Endothelial cell of umbilical vein (primary cell): Measurements from ENCODE around the gene TVP23A. TPM values are rescaled to one million over a fixed set of nuclear protein-coding genes. Genes with fewer than 3 reads are reported as not detected.

Experiments used
- BruUV-seq: library from RNA; stranded (reverse); fragments of 400-500 nt; replicated peaks from 2 replicates; lab custom pipeline; 2021; lab: Mats Ljungman, UMichigan
- CTCF ChIA-PET: fragments of 300-600, 350-600 bp; sonication (Branson Sonifier 250); formaldehyde crosslinking; loops from one replicate; lab custom pipeline; 2021; ENCODE audit warnings: antibody characterized with exemption, inconsistent platforms; lab: Charles Lee
- POLR2A ChIA-PET: fragments of 300-600, 350-600 bp; sonication (Branson Sonifier 250); formaldehyde crosslinking; loops from one replicate; lab custom pipeline; 2021; ENCODE audit warnings: antibody characterized with exemption, inconsistent platforms; lab: Charles Lee
- DNase-seq: peaks from one replicate; pipeline ENCODE4 v3.0.0-alpha.2; 2011; ENCODE audit warnings: low read depth, low spot score
- FAIRE-seq: peaks from 2 replicates; lab custom pipeline; 2011; peaks lifted over from hg19 to GRCh38; lab: Jason Lieb, UNC
- H2AFZ ChIP-seq: 2 replicates; pipeline ENCODE4 v1.6.0; 2012; ENCODE audit warnings: low read depth, low read length, control low read depth, inconsistent platforms
- H3K27ac ChIP-seq: 2 replicates; pipeline ENCODE4 v1.5.1; 2011; ENCODE audit warnings: low read depth, mild to moderate bottlenecking, control low read depth, low read length, moderate library complexity; ENCODE audit not compliant: insufficient read depth
- H3K27me3 ChIP-seq, 2 experiments: 2 replicates each; pipeline versions ENCODE4 v1.6.0 to v1.6.1; 2011; ENCODE audit warnings: low read length in 2 of 2, mixed read lengths in 1 of 2; ENCODE audit not compliant: control insufficient read depth in 2 of 2, insufficient read depth in 2 of 2
- H3K36me3 ChIP-seq, 2 experiments: 2 replicates in 1 of 2; 3 replicates in 1 of 2; pipeline ENCODE4 v1.5.1; 2011; ENCODE audit warnings: low read length in 2 of 2, mild to moderate bottlenecking in 1 of 2, moderate library complexity in 1 of 2; ENCODE audit not compliant: control insufficient read depth in 2 of 2, insufficient read depth in 2 of 2; ENCODE audit errors: extremely low read depth in 1 of 2
- H3K4me1 ChIP-seq: 3 replicates; pipeline ENCODE4 v1.5.1; 2011; ENCODE audit warnings: mild to moderate bottlenecking, low read length; ENCODE audit not compliant: control insufficient read depth, insufficient read depth; ENCODE audit errors: extremely low read depth
- H3K4me2 ChIP-seq: 2 replicates; pipeline ENCODE4 v1.6.1; 2011; ENCODE audit warnings: low read length, control low read depth, mixed read lengths; ENCODE audit not compliant: insufficient read depth
- H3K4me3 ChIP-seq, 3 experiments: fragments of 200-600 bp in 1 of 3; sonication (generic), shearing (Covaris generic) in 1 of 3; replicated peaks in 1 of 3; 2 replicates each; pipeline ENCODE4 v1.5.1; 2011 to 2016; ENCODE audit warnings: control low read depth in 3 of 3, low read length in 3 of 3, mild to moderate bottlenecking in 2 of 3, inconsistent platforms in 1 of 3, low read depth in 1 of 3, moderate library complexity in 1 of 3; ENCODE audit not compliant: insufficient read depth in 1 of 3
- H3K79me2 ChIP-seq: 2 replicates; pipeline ENCODE4 v1.6.0; 2012; ENCODE audit warnings: low read length, inconsistent platforms; ENCODE audit not compliant: control insufficient read depth, insufficient read depth
- H3K9ac ChIP-seq: replicated peaks from 2 replicates; pipeline ENCODE3; 2011; ENCODE audit warnings: low read length, control low read depth; ENCODE audit not compliant: insufficient read depth; ENCODE audit errors: extremely low read depth
- H3K9me1 ChIP-seq: replicated peaks from 3 replicates; pipeline ENCODE4 v1.6.0; 2011; ENCODE audit warnings: mild to moderate bottlenecking, low read length; ENCODE audit not compliant: control insufficient read depth, insufficient read depth; ENCODE audit errors: extremely low read depth
- H3K9me3 ChIP-seq: replicated peaks from 2 replicates; pipeline ENCODE4 v1.5.1; 2012; ENCODE audit warnings: low read length, inconsistent platforms; ENCODE audit not compliant: control insufficient read depth, insufficient read depth
- H4K20me1 ChIP-seq: replicated peaks from 2 replicates; pipeline ENCODE3; 2011; ENCODE audit warnings: mild to moderate bottlenecking, low read length; ENCODE audit not compliant: control insufficient read depth, insufficient read depth; ENCODE audit errors: extremely low read depth
- CTCF ChIP-seq, 2 donors: IDR thresholded peaks; 1 replicate in 1 of 2; 2 replicates in 1 of 2; pipeline ENCODE4 v1.5.1; 2011; ENCODE audit warnings: low read length in 2 of 2, mild to moderate bottlenecking in 2 of 2, moderate library complexity in 2 of 2, control low read depth in 1 of 2, inconsistent platforms in 1 of 2, low read depth in 1 of 2; ENCODE audit not compliant: insufficient read depth in 1 of 2; ENCODE audit errors: extremely low read depth in 1 of 2
- EZH2 ChIP-seq: IDR thresholded peaks from 2 replicates; pipeline ENCODE4 v1.6.1; 2012; ENCODE audit warnings: borderline replicate concordance, low read depth, mild to moderate bottlenecking, moderate library complexity, low read length, inconsistent platforms; ENCODE audit not compliant: severe bottlenecking
- JUN ChIP-seq: IDR thresholded peaks from 2 replicates; pipeline ENCODE4 v1.6.1; 2011; ENCODE audit warnings: borderline replicate concordance, low read depth; ENCODE audit not compliant: insufficient read length, insufficient read depth
- MYC ChIP-seq: IDR thresholded peaks from one replicate; pipeline ENCODE4 v1.6.1; 2011; ENCODE audit warnings: mild to moderate bottlenecking, low read depth, low read length
- dilution Hi-C: fragments of 300-500 bp; cut with MboI; formaldehyde crosslinking; loops from one replicate; pipeline ENCODE4 v1.15.0; 2019; ENCODE audit warnings: low sequenced_read_pairs; ENCODE audit not compliant: extremely low pct_ligation_motif_present
- intact Hi-C: fragments of 100-400 bp; cut with micrococcal nuclease; formaldehyde crosslinking; loops from one replicate; pipeline ENCODE4 v1.10.0; 2022
- polyA plus RNA-seq, 4 experiments: library from polyadenylated mRNA; depleted of rRNA in 3 of 4; stranded (reverse) in 3 of 4; unstranded in 1 of 4; fragments of >200 nt; gene quantifications; 2 replicates each; pipeline versions ENCODE4 v1.2.1 to v1.2.3, GENCODE V29; 2011 to 2012; ENCODE audit warnings: missing spikeins in 1 of 4
- total RNA-seq: library from RNA; stranded (reverse); gene quantifications from 2 replicates; pipeline ENCODE4 v1.2.3, GENCODE V29; 2021

TVP23A gene
- total and polyA plus RNA-seq, 2 donors (not counting 3 experiments of a cell fraction or from before 2014, with no cell fraction given): not detected

GRCh38 chr16:10745841-10746240 lies 72.8 kb downstream of the TVP23A start:
- H3K27ac ChIP-seq: no peak overlapping the region
- no peaks in the 10 kb centered on the region for H3K9me3 ChIP-seq
- H3K79me2 ChIP-seq: no peaks in the 10 kb centered on the region
- no peaks in the 10 kb centered on the region for H3K36me3 ChIP-seq
- TF ChIP-seq JUN (no peak), EZH2 (no peak), MYC (no peak), CTCF (IDR thresholded peaks at IDR 0.05; ENCODE audit: extremely low read depth in 1 of 2, insufficient read depth in 1 of 2, low read depth in 1 of 2, low read length in 2 of 2) (no peak)
- ChIA-PET CTCF (interaction anchor here (0.9 kb wide), 1 partner anchor 9 kb away, joined by 3 read pairs; no protein-coding TSS in a partner anchor), POLR2A (no interaction called here)
- no peak overlapping the region for H3K4me3 ChIP-seq
- DNase-seq (no peak), FAIRE-seq (no peak)
- intact Hi-C loops: loop anchor here (2.0 kb wide), 1 partner anchor 173 kb away; no protein-coding TSS in a partner anchor
- peaks cover 7% of the 10 kb centered on the region for H3K4me1 ChIP-seq
- H3K9ac ChIP-seq: no peak overlapping the region
- H2AFZ ChIP-seq: no peak overlapping the region
- H3K27me3 ChIP-seq: no peaks in the 10 kb centered on the region
- no TSS peak for BruUV-seq
- no peak overlapping the region for H3K4me2 ChIP-seq
- H4K20me1 ChIP-seq: no peaks in the 10 kb centered on the region
- no peaks in the 10 kb centered on the region for H3K9me1 ChIP-seq
- dilution Hi-C loops: no loop called here
